GM10266 (cell line): ENCODE measurements around the gene UQCRH.
A peak's percentile ranks its signal among the peaks of the same experiment; 100 is the strongest.

Experiments
- DNase-seq: peaks from one replicate; pipeline ENCODE4 v3.0.0; 2012; ENCODE audit errors: extremely low spot score
- TF ChIP-seq, protein P1 (sequence below): IDR thresholded peaks from 2 replicates; pipeline ENCODE4 v1.5.1; 2012; ENCODE audit warnings: mild to moderate bottlenecking, low read depth; ENCODE audit not compliant: control insufficient read depth, insufficient read depth; ENCODE audit errors: missing control alignments

UQCRH gene

GRCh38 chr1:46300673-46301405 lies 2.7 kb upstream of the UQCRH start:
- DNase-seq, result no peak
- TF ChIP-seq, protein P1, sequence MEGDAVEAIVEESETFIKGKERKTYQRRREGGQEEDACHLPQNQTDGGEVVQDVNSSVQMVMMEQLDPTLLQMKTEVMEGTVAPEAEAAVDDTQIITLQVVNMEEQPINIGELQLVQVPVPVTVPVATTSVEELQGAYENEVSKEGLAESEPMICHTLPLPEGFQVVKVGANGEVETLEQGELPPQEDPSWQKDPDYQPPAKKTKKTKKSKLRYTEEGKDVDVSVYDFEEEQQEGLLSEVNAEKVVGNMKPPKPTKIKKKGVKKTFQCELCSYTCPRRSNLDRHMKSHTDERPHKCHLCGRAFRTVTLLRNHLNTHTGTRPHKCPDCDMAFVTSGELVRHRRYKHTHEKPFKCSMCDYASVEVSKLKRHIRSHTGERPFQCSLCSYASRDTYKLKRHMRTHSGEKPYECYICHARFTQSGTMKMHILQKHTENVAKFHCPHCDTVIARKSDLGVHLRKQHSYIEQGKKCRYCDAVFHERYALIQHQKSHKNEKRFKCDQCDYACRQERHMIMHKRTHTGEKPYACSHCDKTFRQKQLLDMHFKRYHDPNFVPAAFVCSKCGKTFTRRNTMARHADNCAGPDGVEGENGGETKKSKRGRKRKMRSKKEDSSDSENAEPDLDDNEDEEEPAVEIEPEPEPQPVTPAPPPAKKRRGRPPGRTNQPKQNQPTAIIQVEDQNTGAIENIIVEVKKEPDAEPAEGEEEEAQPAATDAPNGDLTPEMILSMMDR, result no peak

DNA sequence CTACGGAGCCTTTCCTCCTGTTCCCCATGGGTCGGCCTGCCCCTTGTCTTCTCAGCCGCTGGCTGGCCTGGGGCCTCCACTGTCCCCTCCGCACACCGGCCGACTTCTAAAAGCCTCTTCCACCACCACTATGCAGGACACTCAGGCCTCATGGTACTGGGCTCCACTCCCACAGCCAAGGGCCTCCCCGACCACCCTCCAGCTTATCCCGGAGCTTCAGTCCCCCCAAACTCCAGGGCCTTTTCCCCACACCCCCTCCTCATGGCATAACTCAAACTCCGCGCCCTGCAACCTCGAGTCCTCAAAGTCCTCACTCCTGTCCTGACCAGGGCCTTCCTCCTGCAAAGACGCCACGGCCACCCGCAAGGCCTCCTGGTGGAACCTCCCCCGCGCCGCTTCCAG lies 2.1 kb upstream of the UQCRH start:
- no peak for DNase-seq
- TF ChIP-seq, protein P1, result no peak

GRCh38 chr1:46301808-46302640 lies 1.5 kb upstream of the UQCRH start:
- TF ChIP-seq, protein P1, result peak; percentile 78
- DNase-seq, result peak; percentile 83

- TF ChIP-seq, protein P1, result no peak
- DNase-seq, result no peak
Measured at GRCh38 chr1:46302641-46303037, 859 bp upstream of the UQCRH start.

GRCh38 chr1:46303872-46304326 lies 401 bp downstream of the UQCRH start:
- TF ChIP-seq, protein P1, result no peak
- DNase-seq, result no peak

- DNase-seq, result no peak
- TF ChIP-seq, protein P1, result no peak
Measured at GRCh38 chr1:46306159-46306530, 2.6 kb downstream of the UQCRH start.
